NB4 (cell line): ENCODE measurements around the gene BRD4.

Source experiments
- CTCF ChIP-seq: IDR thresholded peaks from one replicate; pipeline ENCODE4 v1.5.1; 2012; ENCODE audit warnings: low read depth, low read length
- MAX ChIP-seq: IDR thresholded peaks from 2 replicates; pipeline ENCODE4 v1.6.1; 2011; ENCODE audit warnings: low read depth, low read length

- TF ChIP-seq CTCF (no peak), MAX (no peak)
These were observed 35.4 kb downstream of the BRD4 start for GRCh38 chr19:15296841-15297415.
